Calu3 (cell line): Measurements from ENCODE around the gene DDX56. TPM values are rescaled to one million over a fixed set of nuclear protein-coding genes. Genes with fewer than 3 reads are reported as not detected.

Experiments
- BruUV-seq: library from RNA; stranded (reverse); fragments of 400-500 nt; replicated peaks from 2 replicates; lab custom pipeline; 2021; lab: Mats Ljungman, UMichigan
- CTCF ChIA-PET: fragments of 300-600 bp; sonication (Branson Sonifier 250); formaldehyde crosslinking; loops from one replicate; lab custom pipeline; 2022; ENCODE audit warnings: antibody characterized with exemption; lab: Charles Lee
- DNase-seq: peaks from one replicate; pipeline ENCODE4 v3.0.0; 2022
- H3K27ac Mint-ChIP-seq: one replicate; pipeline ENCODE4 v1.8.0; 2022; ENCODE audit warnings: mixed read lengths; ENCODE audit not compliant: unreplicated experiment
- H3K27me3 Mint-ChIP-seq: one replicate; pipeline ENCODE4 v1.8.0; 2022; ENCODE audit warnings: mixed read lengths; ENCODE audit not compliant: unreplicated experiment
- H3K36me3 Mint-ChIP-seq: one replicate; pipeline ENCODE4 v1.8.0; 2022; ENCODE audit warnings: mild to moderate bottlenecking, moderate library complexity, mixed read lengths; ENCODE audit not compliant: insufficient read depth, unreplicated experiment
- H3K4me1 Mint-ChIP-seq: one replicate; pipeline ENCODE4 v1.8.0; 2022; ENCODE audit warnings: mild to moderate bottlenecking, low read depth, mixed read lengths; ENCODE audit not compliant: unreplicated experiment
- H3K4me3 Mint-ChIP-seq: one replicate; pipeline ENCODE4 v1.8.0; 2022; ENCODE audit warnings: mild to moderate bottlenecking, low read depth, moderate library complexity, mixed read lengths; ENCODE audit not compliant: unreplicated experiment
- H3K9me3 Mint-ChIP-seq: one replicate; pipeline ENCODE4 v1.8.0; 2022; ENCODE audit warnings: low read depth, mixed read lengths; ENCODE audit not compliant: unreplicated experiment
- CTCF ChIP-seq: fragments of 200-600 bp; IDR thresholded peaks from one replicate; pipeline ENCODE4 v1.8.0; 2022; ENCODE audit warnings: antibody characterized with exemption; ENCODE audit not compliant: unreplicated experiment
- intact Hi-C: fragments of 100-400 bp; cut with micrococcal nuclease; formaldehyde crosslinking; loops from one replicate; pipeline ENCODE4 v1.10.0; 2022; ENCODE audit not compliant: unreplicated experiment
- total RNA-seq: library from RNA; stranded (reverse); gene quantifications from 2 replicates; pipeline ENCODE4 v1.2.3, GENCODE V29; 2022

The DDX56 gene
- total RNA-seq, 1 experiment from 2014 or later = 157 TPM

- no TSS peak for BruUV-seq
- Mint-ChIP-seq H3K36me3 (peaks cover 82% of the 10 kb centered on the region), H3K27me3 (no peaks in the 10 kb centered on the region), H3K4me1 (peaks cover 31% of the 10 kb centered on the region), H3K9me3 (no peaks in the 10 kb centered on the region), H3K27ac (no peak overlapping the region), H3K4me3 (no peak overlapping the region)
- no peak for TF ChIP-seq CTCF
- intact Hi-C loops = loop anchor here (5.0 kb wide), 1 partner anchor 221 kb away; no protein-coding TSS in a partner anchor
- CTCF ChIA-PET = interaction anchor here (0.8 kb wide), 1 partner anchor 9 kb away, joined by 3 read pairs; no protein-coding TSS in a partner anchor
- no peak for DNase-seq
Measured at GRCh38 chr7:44567884-44568283, 5.8 kb downstream of the DDX56 start.

GRCh38 chr7:44566680-44567079, 7.0 kb downstream of the DDX56 start:
- peaks cover 78% of the 10 kb centered on the region for H3K36me3 Mint-ChIP-seq
- H3K4me3 Mint-ChIP-seq = no peak overlapping the region
- no TSS peak for BruUV-seq
- intact Hi-C loops = loop anchor here (5.0 kb wide), 1 partner anchor 219 kb away; no protein-coding TSS in a partner anchor
- H3K27ac Mint-ChIP-seq = no peak overlapping the region
- TF ChIP-seq CTCF = no peak
- H3K27me3 Mint-ChIP-seq = no peaks in the 10 kb centered on the region
- peaks cover 32% of the 10 kb centered on the region for H3K4me1 Mint-ChIP-seq
- DNase-seq = no peak
- no peaks in the 10 kb centered on the region for H3K9me3 Mint-ChIP-seq
- CTCF ChIA-PET = interaction anchor here (0.6 kb wide), 1 partner anchor 346 kb away, joined by 4 read pairs; no protein-coding TSS in a partner anchor

- no peak overlapping the region for H3K27ac Mint-ChIP-seq
- no peaks in the 10 kb centered on the region for H3K9me3 Mint-ChIP-seq
- peaks cover 71% of the 10 kb centered on the region for H3K36me3 Mint-ChIP-seq
- peaks cover 32% of the 10 kb centered on the region for H3K4me1 Mint-ChIP-seq
- intact Hi-C loops = loop anchor here (1.0 to 5.0 kb wide), 2 partner anchors 25 to 219 kb away; partner anchors contain the start of gene NPC1L1
- no TSS peak for BruUV-seq
- CTCF ChIA-PET = interaction anchor here (1.0 to 2.4 kb wide), 10 partner anchors 8 to 325 kb away, joined by 3 to 12 read pairs (median 7); partner anchors contain the start of genes DDX56, NPC1L1, NUDCD3 and TMED4
- peak; percentile 11 for TF ChIP-seq CTCF
- no peak for DNase-seq
- H3K4me3 Mint-ChIP-seq = no peak overlapping the region
- H3K27me3 Mint-ChIP-seq = no peaks in the 10 kb centered on the region
Measured at GRCh38 chr7:44565795-44566559, 7.7 kb downstream of the DDX56 start.

GRCh38 chr7:44565097-44565794, 8.5 kb downstream of the DDX56 start:
- Mint-ChIP-seq H3K27me3 (no peaks in the 10 kb centered on the region), H3K9me3 (no peaks in the 10 kb centered on the region), H3K27ac (peak overlapping the region; percentile 66), H3K4me3 (no peak overlapping the region), H3K4me1 (peaks cover 32% of the 10 kb centered on the region), H3K36me3 (peaks cover 64% of the 10 kb centered on the region)
- peak; percentile 99 for TF ChIP-seq CTCF
- intact Hi-C loops = loop anchor here (1.0 to 5.0 kb wide), 2 partner anchors 24 to 218 kb away; partner anchors contain the start of gene NPC1L1
- no TSS peak for BruUV-seq
- CTCF ChIA-PET = interaction anchor here (0.5 to 2.4 kb wide), 12 partner anchors 9 to 324 kb away, joined by 3 to 12 read pairs (median 7); partner anchors contain the start of genes DDX56, NPC1L1, NUDCD3 and TMED4
- peak; percentile 88 for DNase-seq
